22Rv1 (cell line): ENCODE results near the gene ARL6IP6.

Experiments used
- ZFX ChIP-seq: fragments of 450-650 bp; IDR thresholded peaks from 2 replicates; pipeline ENCODE4 v1.6.1; 2017; ENCODE audit warnings: antibody characterized with exemption, borderline replicate concordance
- TF ChIP-seq, protein P1 (sequence below): fragments of 450-650 bp; IDR thresholded peaks from 2 replicates; pipeline ENCODE4 v1.5.1; 2017; ENCODE audit warnings: mild to moderate bottlenecking

DNA sequence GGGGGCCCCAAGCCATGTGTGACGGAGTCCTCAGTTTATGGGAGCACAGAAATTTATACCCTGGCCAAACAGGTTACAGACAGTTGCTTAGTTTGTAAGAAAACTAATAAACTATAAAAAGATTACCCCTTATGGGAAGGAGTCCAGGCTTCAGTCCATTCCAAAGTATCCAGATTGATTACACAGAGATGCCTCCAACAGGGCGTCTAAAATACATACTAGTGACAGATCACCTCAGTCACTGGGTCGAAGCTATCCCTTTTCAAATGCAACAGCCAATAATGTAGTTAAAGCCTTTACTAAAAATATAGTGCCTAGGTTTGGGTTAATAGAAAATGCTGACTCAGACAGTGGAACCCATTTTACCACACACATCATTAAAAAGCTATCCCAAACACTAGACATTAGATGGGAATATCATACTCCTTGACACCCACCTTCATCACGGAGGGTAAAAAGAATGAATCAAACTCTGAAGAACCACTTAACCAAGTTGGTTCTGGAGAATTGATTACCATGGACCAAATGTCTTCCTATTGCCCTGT, 11.9 kb upstream of the ARL6IP6 start:
- TF ChIP-seq, protein P1, sequence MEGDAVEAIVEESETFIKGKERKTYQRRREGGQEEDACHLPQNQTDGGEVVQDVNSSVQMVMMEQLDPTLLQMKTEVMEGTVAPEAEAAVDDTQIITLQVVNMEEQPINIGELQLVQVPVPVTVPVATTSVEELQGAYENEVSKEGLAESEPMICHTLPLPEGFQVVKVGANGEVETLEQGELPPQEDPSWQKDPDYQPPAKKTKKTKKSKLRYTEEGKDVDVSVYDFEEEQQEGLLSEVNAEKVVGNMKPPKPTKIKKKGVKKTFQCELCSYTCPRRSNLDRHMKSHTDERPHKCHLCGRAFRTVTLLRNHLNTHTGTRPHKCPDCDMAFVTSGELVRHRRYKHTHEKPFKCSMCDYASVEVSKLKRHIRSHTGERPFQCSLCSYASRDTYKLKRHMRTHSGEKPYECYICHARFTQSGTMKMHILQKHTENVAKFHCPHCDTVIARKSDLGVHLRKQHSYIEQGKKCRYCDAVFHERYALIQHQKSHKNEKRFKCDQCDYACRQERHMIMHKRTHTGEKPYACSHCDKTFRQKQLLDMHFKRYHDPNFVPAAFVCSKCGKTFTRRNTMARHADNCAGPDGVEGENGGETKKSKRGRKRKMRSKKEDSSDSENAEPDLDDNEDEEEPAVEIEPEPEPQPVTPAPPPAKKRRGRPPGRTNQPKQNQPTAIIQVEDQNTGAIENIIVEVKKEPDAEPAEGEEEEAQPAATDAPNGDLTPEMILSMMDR, result no peak
- TF ChIP-seq ZFX, result no peak
